Measurements from ENCODE around the gene TNFSF15.

Gene TNFSF15

GRCh38 chr9:114805670-114806525 lies at the start of gene TNFSF15:
TNFSF15 (minus strand) TSS chr9:114806039; CDS start chr9:114806012, 27 bp downstream.
- no peak for DNase-seq (ENCODE audit: low spot score)

- no peak for DNase-seq (ENCODE audit: low spot score)
These were observed 49.6 kb upstream of the TNFSF15 start for GRCh38 chr9:114855488-114855887.

GRCh38 chr9:114854736-114855355 lies 49.0 kb upstream of the TNFSF15 start:
- DNase-seq (ENCODE audit: low spot score), result no peak

- no peak for DNase-seq (ENCODE audit: low spot score)
These were observed 47.4 kb upstream of the TNFSF15 start for GRCh38 chr9:114853071-114853855.

- DNase-seq (ENCODE audit: low spot score), result no peak
These were observed 46.3 kb upstream of the TNFSF15 start for GRCh38 chr9:114852050-114852594.

GRCh38 chr9:114851306-114851705 lies 45.5 kb upstream of the TNFSF15 start:
- no peak for DNase-seq (ENCODE audit: low spot score)

- DNase-seq (ENCODE audit: low spot score), result no peak
These were observed 45.0 kb upstream of the TNFSF15 start for GRCh38 chr9:114850871-114851270.

- no peak for DNase-seq (ENCODE audit: low spot score)
These were observed 43.6 kb upstream of the TNFSF15 start for GRCh38 chr9:114849450-114849849.

GRCh38 chr9:114847492-114848417 lies 41.9 kb upstream of the TNFSF15 start:
- no peak for DNase-seq (ENCODE audit: low spot score)

- DNase-seq (ENCODE audit: low spot score), result no peak
These were observed 39.5 kb upstream of the TNFSF15 start for GRCh38 chr9:114845373-114845772.

- no peak for DNase-seq (ENCODE audit: low spot score)
These were observed 38.9 kb upstream of the TNFSF15 start for GRCh38 chr9:114844766-114845165.

GRCh38 chr9:114837923-114838322 lies 32.1 kb upstream of the TNFSF15 start:
- no peak for DNase-seq (ENCODE audit: low spot score)

GRCh38 chr9:114836769-114837168 lies 30.9 kb upstream of the TNFSF15 start:
- no peak for DNase-seq (ENCODE audit: low spot score)

- DNase-seq (ENCODE audit: low spot score), result no peak
These were observed 28.5 kb upstream of the TNFSF15 start for GRCh38 chr9:114834386-114834785.

- DNase-seq (ENCODE audit: low spot score), result no peak
These were observed 24.7 kb upstream of the TNFSF15 start for GRCh38 chr9:114830546-114830945.

- DNase-seq (ENCODE audit: low spot score), result no peak
These were observed 24.0 kb upstream of the TNFSF15 start for GRCh38 chr9:114829574-114830440.

GRCh38 chr9:114828303-114828650 lies 22.4 kb upstream of the TNFSF15 start:
- DNase-seq (ENCODE audit: low spot score), result no peak

- DNase-seq (ENCODE audit: low spot score), result no peak
These were observed 21.9 kb upstream of the TNFSF15 start for GRCh38 chr9:114827641-114828302.

GRCh38 chr9:114826431-114826830 lies 20.6 kb upstream of the TNFSF15 start:
- no peak for DNase-seq (ENCODE audit: low spot score)
